ENCODE measurements around the gene GSG1L. TPM values are rescaled to one million over a fixed set of nuclear protein-coding genes. Genes with fewer than 3 reads are reported as not detected.

Gene GSG1L
- total and polyA plus RNA-seq, 2 of the 13 experiments (the other 11 are each of a cell fraction or from before 2014, with no cell fraction given) = not detected

DNA sequence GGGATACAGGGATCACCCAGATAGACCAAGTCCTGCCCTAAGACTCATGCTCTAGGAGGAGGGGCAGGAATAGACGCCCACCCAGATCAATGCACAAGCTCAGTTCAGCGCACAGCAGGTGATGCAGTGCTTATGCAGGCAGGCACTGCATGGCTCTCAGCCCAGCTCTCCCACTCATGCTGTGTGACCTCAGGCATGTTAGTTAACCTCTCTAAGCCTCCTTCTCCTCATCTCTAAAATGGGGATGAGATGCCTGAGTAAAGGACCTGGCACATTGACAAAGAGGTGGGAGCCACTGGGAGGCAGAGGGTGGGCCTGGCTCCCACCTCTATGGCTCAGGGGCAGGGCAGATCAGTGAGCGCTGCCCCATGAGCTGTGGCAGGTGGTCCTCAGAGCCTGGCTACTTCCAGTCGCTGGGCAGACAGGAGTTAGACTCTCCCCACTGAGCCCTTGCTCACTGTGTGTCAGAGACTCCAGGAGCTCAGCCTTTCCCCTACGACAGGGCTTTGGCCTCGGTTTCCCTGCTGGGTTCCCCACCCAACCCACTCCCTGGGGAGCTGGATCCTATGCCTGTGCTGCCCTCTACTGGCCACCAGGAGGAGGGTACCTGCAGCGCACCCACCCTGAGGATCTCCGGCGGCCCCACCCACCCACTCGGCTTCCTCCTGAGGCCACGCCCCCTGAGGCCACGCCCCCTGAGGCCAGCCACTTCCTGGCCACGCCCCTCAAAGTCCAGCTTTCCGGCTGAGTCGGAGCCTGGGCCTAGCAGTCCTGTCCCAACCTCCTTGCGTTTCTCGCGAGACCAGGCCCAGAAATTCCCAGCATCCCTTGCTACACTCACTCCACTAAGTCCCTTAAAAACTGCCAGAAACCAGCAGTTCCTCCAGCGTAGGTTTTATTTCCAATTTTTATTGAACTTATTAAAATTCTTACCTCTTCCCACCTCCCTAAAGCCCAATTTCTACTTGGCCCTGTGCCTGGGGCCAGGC lies 196.1 kb downstream of the GSG1L start (continued):
- TF ChIP-seq ZNF337 (CRISPR knock-in tag; IDR thresholded peaks at IDR 0.05; ENCODE audit: borderline replicate concordance, low read depth) (no peak), ZBTB3 (CRISPR knock-in tag; IDR thresholded peaks at IDR 0.05; ENCODE audit: borderline replicate concordance, low read depth) (no peak), HES4 (CRISPR knock-in tag; IDR thresholded peaks at IDR 0.05; ENCODE audit: borderline replicate concordance) (no peak), TOE1 (CRISPR knock-in tag; IDR thresholded peaks at IDR 0.05) (no peak), ZNF251 (CRISPR knock-in tag; IDR thresholded peaks at IDR 0.05) (no peak), NR3C1 (CRISPR knock-in tag; IDR thresholded peaks at IDR 0.05) (no peak), ZC3H4 (CRISPR knock-in tag; IDR thresholded peaks at IDR 0.05; ENCODE audit: borderline replicate concordance) (no peak), ZNF253 (CRISPR knock-in tag; IDR thresholded peaks at IDR 0.05; ENCODE audit: borderline replicate concordance) (no peak), PBX3 (CRISPR knock-in tag; IDR thresholded peaks at IDR 0.05; ENCODE audit: borderline replicate concordance) (no peak), BRD4 (CRISPR knock-in tag; IDR thresholded peaks at IDR 0.05) (no peak), MIER2 (CRISPR knock-in tag; IDR thresholded peaks at IDR 0.05) (0 out of 2 replicates have a peak, but pooled peaks have one; percentile 11), TEAD2 (CRISPR knock-in tag; IDR thresholded peaks at IDR 0.05) (no peak), CBX1 (IDR thresholded peaks at IDR 0.05; ENCODE audit: low read depth) (peak; percentile 31), NFE2 (CRISPR knock-in tag; IDR thresholded peaks at IDR 0.05) (no peak), RFXANK (CRISPR knock-in tag; IDR thresholded peaks at IDR 0.05) (no peak), ZNF75D (CRISPR knock-in tag; IDR thresholded peaks at IDR 0.05; ENCODE audit: borderline replicate concordance) (no peak), GPN1 (CRISPR knock-in tag; IDR thresholded peaks at IDR 0.05; ENCODE audit: borderline replicate concordance) (no peak), GLMP (CRISPR knock-in tag; IDR thresholded peaks at IDR 0.05; ENCODE audit: borderline replicate concordance) (no peak), RNF2 (conservative IDR thresholded peaks at IDR 0.05; ENCODE audit: low read depth) (no peak), MYC (CRISPR knock-in tag; IDR thresholded peaks at IDR 0.05; ENCODE audit: borderline replicate concordance) (no peak), ARNT (IDR thresholded peaks at IDR 0.05) (no peak), CEBPG (CRISPR knock-in tag; IDR thresholded peaks at IDR 0.05) (no peak), ZNF121 (CRISPR knock-in tag; IDR thresholded peaks at IDR 0.05) (peak; percentile 97), ELF1 (CRISPR knock-in tag; IDR thresholded peaks at IDR 0.05) (peak; percentile 62), ZFP1 (CRISPR knock-in tag; IDR thresholded peaks at IDR 0.05) (no peak), ARHGAP35 (CRISPR knock-in tag; IDR thresholded peaks at IDR 0.05; ENCODE audit: borderline replicate concordance) (no peak), TP53 (CRISPR knock-in tag; conservative IDR thresholded peaks at IDR 0.05) (no peak), PHF20 (CRISPR knock-in tag; IDR thresholded peaks at IDR 0.05) (peak; percentile 49; the same call in 1 of the 2 replicates)
- TF ChIP-seq, protein P1, sequence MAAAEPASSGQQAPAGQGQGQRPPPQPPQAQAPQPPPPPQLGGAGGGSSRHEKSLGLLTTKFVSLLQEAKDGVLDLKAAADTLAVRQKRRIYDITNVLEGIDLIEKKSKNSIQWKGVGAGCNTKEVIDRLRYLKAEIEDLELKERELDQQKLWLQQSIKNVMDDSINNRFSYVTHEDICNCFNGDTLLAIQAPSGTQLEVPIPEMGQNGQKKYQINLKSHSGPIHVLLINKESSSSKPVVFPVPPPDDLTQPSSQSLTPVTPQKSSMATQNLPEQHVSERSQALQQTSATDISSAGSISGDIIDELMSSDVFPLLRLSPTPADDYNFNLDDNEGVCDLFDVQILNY (CRISPR knock-in tag; conservative IDR thresholded peaks at IDR 0.05) = no peak
- TF ChIP-seq, protein P2, sequence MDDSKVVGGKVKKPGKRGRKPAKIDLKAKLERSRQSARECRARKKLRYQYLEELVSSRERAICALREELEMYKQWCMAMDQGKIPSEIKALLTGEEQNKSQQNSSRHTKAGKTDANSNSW (CRISPR knock-in tag; IDR thresholded peaks at IDR 0.05; ENCODE audit: borderline replicate concordance) = no peak

Measured in HepG2 (cell line).